Thyroid gland (tissue), 4 donors: ENCODE data around the gene SMIM30. TPM values are rescaled to one million over a fixed set of nuclear protein-coding genes. Genes with fewer than 3 reads are reported as not detected.

Experiments
- DNase-seq, 2 donors: peaks; one replicate each; pipeline ENCODE4 v3.0.0-alpha.2; 2019
- H3K27ac ChIP-seq, 3 donors: fragments of 200-600 bp; sonication (generic); 1 replicate in 2 of 3; 2 replicates in 1 of 3; pipeline ENCODE4 v1.5.1; 2016 to 2019; ENCODE audit warnings: mild to moderate bottlenecking in 1 of 3, moderate library complexity in 1 of 3
- H3K27me3 ChIP-seq: fragments of 200-600 bp; sonication (generic); one replicate; pipeline ENCODE4 v1.5.1; 2019
- H3K36me3 ChIP-seq, 2 donors: fragments of 200-600 bp; sonication (generic); one replicate each; pipeline ENCODE4 v1.5.1; 2016 to 2019
- H3K4me1 ChIP-seq, 2 donors: fragments of 200-600 bp; sonication (generic); one replicate each; pipeline ENCODE4 v1.5.1; 2017 to 2019
- H3K4me3 ChIP-seq, 3 donors: fragments of 200-600 bp; sonication (generic); replicated peaks in 1 of 3; 1 replicate in 2 of 3; 2 replicates in 1 of 3; pipeline ENCODE4 v1.5.1; 2016; ENCODE audit warnings: mild to moderate bottlenecking in 1 of 3
- H3K9me3 ChIP-seq: fragments of 200-600 bp; sonication (generic); one replicate; pipeline ENCODE4 v1.5.1; 2017
- CTCF ChIP-seq, 6 experiments: fragments of 200-600 bp in 3 of 6; fragments of 450-650 bp in 3 of 6; sonication (generic) in 3 of 6; IDR thresholded peaks; one replicate each; pipeline ENCODE4 v1.5.1; 2016 to 2019; ENCODE audit warnings: antibody characterized with exemption in 6 of 6, mild to moderate bottlenecking in 2 of 6, inconsistent platforms in 1 of 6, moderate library complexity in 1 of 6
- POLR2A ChIP-seq, 2 donors: fragments of 450-650 bp; IDR thresholded peaks; one replicate each; pipeline ENCODE4 v1.6.1; 2017; ENCODE audit warnings: antibody characterized with exemption in 2 of 2, mild to moderate bottlenecking in 2 of 2, moderate library complexity in 1 of 2
- WGBS, 2 donors: methylation state at CpG; one replicate each; pipeline ENCODE4 v1.1.5; 2017; 5-methylcytosine and 5-hydroxymethylcytosine counted together
- intact Hi-C: fragments of 100-400 bp; cut with DNase I; formaldehyde crosslinking; loops from one replicate; pipeline ENCODE4 v1.15.1; 2023
- total RNA-seq, 4 donors: library from RNA; depleted of rRNA; stranded (reverse); fragments of >200 nt; gene quantifications; one replicate each; pipeline ENCODE4 v1.2.3, GENCODE V29; 2016

Gene SMIM30
- total RNA-seq, 4 donors from 2014 or later = 56.3 to 80.9 (median 70.5) TPM

GRCh38 chr7:113071465-113071864 lies 46.9 kb downstream of the SMIM30 start:
- Histone ChIP-seq H3K4me1 (no peaks in the 10 kb centered on the region), H3K27me3 (no peaks in the 10 kb centered on the region), H3K9me3 (no peaks in the 10 kb centered on the region), H3K4me3 (no peak overlapping the region), H3K27ac (no peak overlapping the region), H3K36me3 (no peaks in the 10 kb centered on the region)
- intact Hi-C loops = no loop called here
- TF ChIP-seq POLR2A (IDR thresholded peaks at IDR 0.05) (no peak), CTCF (IDR thresholded peaks at IDR 0.05) (no peak)
- no peak for DNase-seq
- WGBS, 2 donors = 6 to 14% methylated on average over 1 of the region's 1 CpG

Other genes with a start within 250 kb of the SMIM30 start
- 1 to 10 TPM in 1 of 4 donors, under 1 TPM in 3; 0.24 to 2.3 (median 0.71) TPM for gene GPR85, start 31.7 kb downstream of the SMIM30 start, total RNA-seq